Panc1 (cell line): ENCODE data around the gene YAP1. TPM values are rescaled to one million over a fixed set of nuclear protein-coding genes. Genes with fewer than 3 reads are reported as not detected.

Experiments used
- ATAC-seq: fragments of 200-7000 bp; cut with Tn5 transposase; 2 replicates; pipeline ENCODE4 v1.9.1; 2020; ENCODE audit warnings: mild to moderate bottlenecking, moderate library complexity
- BruUV-seq: library from RNA; stranded (reverse); fragments of 400-500 nt; replicated peaks from 2 replicates; lab custom pipeline; 2021; lab: Mats Ljungman, UMichigan
- CTCF ChIA-PET: fragments of 300-600 bp; sonication (Branson Sonifier 250); formaldehyde crosslinking; loops from one replicate; lab custom pipeline; 2022; ENCODE audit warnings: antibody characterized with exemption; lab: Charles Lee
- POLR2A ChIA-PET: fragments of 300-600 bp; sonication (Branson Sonifier 250); formaldehyde crosslinking; loops from one replicate; lab custom pipeline; 2022; ENCODE audit warnings: antibody characterized with exemption; lab: Charles Lee
- DNase-seq: peaks from one replicate; pipeline ENCODE4 v3.0.0-alpha.2; 2010; ENCODE audit warnings: low read depth, low spot score
- H3K27ac ChIP-seq: 2 replicates; pipeline ENCODE4 v1.5.1; 2011; ENCODE audit warnings: mild to moderate bottlenecking, low read length, inconsistent platforms
- H3K27me3 ChIP-seq: fragments of 200-500 bp; sonication (Bioruptor generic); 2 replicates; pipeline ENCODE4 v1.6.0; 2014; ENCODE audit warnings: low read length, inconsistent platforms; ENCODE audit not compliant: control insufficient read depth, insufficient read depth
- H3K36me3 ChIP-seq: fragments of 200-500 bp; sonication (Bioruptor generic); 2 replicates; pipeline ENCODE4 v1.5.1; 2014; ENCODE audit warnings: inconsistent platforms, mild to moderate bottlenecking, low read length, moderate library complexity; ENCODE audit not compliant: control insufficient read depth, insufficient read depth
- H3K4me1 ChIP-seq: 2 replicates; pipeline ENCODE4 v1.5.1; 2011; ENCODE audit warnings: inconsistent platforms, mild to moderate bottlenecking, low read length, moderate library complexity; ENCODE audit not compliant: control insufficient read depth, insufficient read depth
- H3K4me3 ChIP-seq, 2 experiments: 2 replicates each; pipeline ENCODE4 v1.5.1; 2011 to 2012; ENCODE audit warnings: low read depth in 2 of 2, low read length in 2 of 2, mild to moderate bottlenecking in 2 of 2, inconsistent platforms in 1 of 2, moderate library complexity in 1 of 2
- H3K9me3 ChIP-seq: fragments of 200-500 bp; sonication (Bioruptor generic); 2 replicates; pipeline ENCODE4 v1.5.1; 2014; ENCODE audit warnings: low read depth, mild to moderate bottlenecking, inconsistent platforms, low read length, moderate library complexity; ENCODE audit not compliant: control insufficient read depth, insufficient read depth
- CTCF ChIP-seq: fragments of 450-650 bp; IDR thresholded peaks from 2 replicates; pipeline ENCODE4 v1.5.1; 2017; ENCODE audit warnings: mild to moderate bottlenecking
- POLR2AphosphoS5 ChIP-seq: IDR thresholded peaks from 2 replicates; pipeline ENCODE4 v1.6.1; 2012; ENCODE audit warnings: mild to moderate bottlenecking, low read depth, low read length, moderate library complexity
- REST ChIP-seq, 2 experiments: IDR thresholded peaks; 2 replicates each; pipeline ENCODE4 v1.6.1; 2011 to 2012; ENCODE audit warnings: low read depth in 2 of 2, control low read depth in 1 of 2, low read length in 1 of 2, mild to moderate bottlenecking in 1 of 2, moderate library complexity in 1 of 2; ENCODE audit not compliant: insufficient read depth in 1 of 2
- SIN3A ChIP-seq: IDR thresholded peaks from 2 replicates; pipeline ENCODE4 v1.6.1; 2012; ENCODE audit warnings: low read depth, mild to moderate bottlenecking, low read length, moderate library complexity, borderline replicate concordance; ENCODE audit not compliant: insufficient read depth
- TCF7L2 ChIP-seq: IDR thresholded peaks from 2 replicates; pipeline ENCODE4 v1.6.1; 2011; ENCODE audit warnings: mild to moderate bottlenecking, low read depth, low read length, inconsistent platforms
- in situ Hi-C: cut with HindIII; loops from 2 replicates; pipeline ENCODE4 v1.10.0; 2016; ENCODE audit warnings: low sequenced_read_pairs, low pct_unique_long_range_greater_than_20kb
- intact Hi-C: fragments of 100-400 bp; cut with micrococcal nuclease; formaldehyde crosslinking; loops from one replicate; pipeline ENCODE4 v1.10.0; 2022; ENCODE audit not compliant: unreplicated experiment
- total RNA-seq: library from RNA; stranded (reverse); gene quantifications from one replicate; pipeline ENCODE4 v1.2.1, GENCODE V29; 2021; ENCODE audit not compliant: unreplicated experiment

The YAP1 gene
- total RNA-seq, 1 experiment from 2014 or later, result 158 TPM

GRCh38 chr11:102272047-102272824 lies 162.0 kb downstream of the YAP1 start:
- no peaks in the 10 kb centered on the region for H3K9me3 ChIP-seq
- intact Hi-C loops, result no loop called here
- no TSS peak for BruUV-seq
- in situ Hi-C loops, result no loop called here
- ChIA-PET POLR2A (no interaction called here), CTCF (no interaction called here)
- H3K27ac ChIP-seq, result no peak overlapping the region
- no peak for TF ChIP-seq SIN3A
- TF ChIP-seq REST (IDR thresholded peaks at IDR 0.05; ENCODE audit: insufficient read depth in 1 of 2, low read depth in 2 of 2, low read length in 1 of 2), result no peak
- TF ChIP-seq POLR2AphosphoS5, result no peak
- no peak for TF ChIP-seq TCF7L2
- TF ChIP-seq CTCF, result no peak
- ATAC-seq, result no peak
- H3K27me3 ChIP-seq, result no peaks in the 10 kb centered on the region
- H3K36me3 ChIP-seq, result no peaks in the 10 kb centered on the region
- H3K4me1 ChIP-seq, result peaks cover 21% of the 10 kb centered on the region
- no peak for DNase-seq
- H3K4me3 ChIP-seq, result no peak overlapping the region

GRCh38 chr11:102274628-102275027 lies 164.4 kb downstream of the YAP1 start:
- Histone ChIP-seq H3K27me3 (no peaks in the 10 kb centered on the region), H3K4me3 (no peak overlapping the region), H3K9me3 (no peaks in the 10 kb centered on the region), H3K4me1 (peaks cover 6% of the 10 kb centered on the region; the same call in 1 of the 2 replicates), H3K27ac (no peak overlapping the region), H3K36me3 (no peaks in the 10 kb centered on the region)
- TF ChIP-seq REST (IDR thresholded peaks at IDR 0.05; ENCODE audit: insufficient read depth in 1 of 2, low read depth in 2 of 2, low read length in 1 of 2) (no peak), POLR2AphosphoS5 (no peak), SIN3A (no peak), CTCF (no peak), TCF7L2 (no peak)
- in situ Hi-C loops (no loop called here), intact Hi-C loops (no loop called here)
- ATAC-seq, result no peak
- ChIA-PET CTCF (interaction anchor here (0.6 kb wide), 1 partner anchor 44 kb away, joined by 6 read pairs; no protein-coding TSS in a partner anchor), POLR2A (interaction anchor here (0.5 kb wide), 1 partner anchor 154 kb away, joined by 4 read pairs; no protein-coding TSS in a partner anchor)
- no TSS peak for BruUV-seq
- DNase-seq, result no peak
